B cell (primary cell): ENCODE measurements around the gene SHISA7. TPM values are rescaled to one million over a fixed set of nuclear protein-coding genes. Genes with fewer than 3 reads are reported as not detected.

Source experiments
- ATAC-seq: fragments of 200-7000 bp; cut with Tn5 transposase; one replicate; pipeline ENCODE4 v1.10.0; 2021; ENCODE audit warnings: low read depth, mild to moderate bottlenecking, moderate number of reproducible peaks, moderate library complexity
- CTCF ChIA-PET: fragments of 350-600 bp; sonication (Branson Sonifier 250); formaldehyde crosslinking; loops from one replicate; lab custom pipeline; 2021; ENCODE audit warnings: antibody characterized with exemption, inconsistent platforms; lab: Charles Lee
- POLR2A ChIA-PET: fragments of 350-600 bp; sonication (Branson Sonifier 250); formaldehyde crosslinking; loops from one replicate; lab custom pipeline; 2021; ENCODE audit warnings: antibody characterized with exemption; lab: Charles Lee
- DNase-seq: peaks from one replicate; pipeline ENCODE4 v3.0.0; 2013
- H2AFZ ChIP-seq: 2 replicates; pipeline ENCODE4 v1.6.1; 2012; ENCODE audit warnings: mild to moderate bottlenecking, low read depth, low read length; ENCODE audit not compliant: insufficient read depth, poor library complexity, severe bottlenecking
- H3K27ac ChIP-seq, 2 donors: 1 replicate in 1 of 2; 2 replicates in 1 of 2; pipeline ENCODE4 v1.5.1; 2012 to 2013; ENCODE audit warnings: low read length in 2 of 2, mild to moderate bottlenecking in 2 of 2, moderate library complexity in 1 of 2
- H3K27me3 ChIP-seq, 4 experiments: fragments of 200-600 bp in 1 of 4; sonication (generic) in 1 of 4; replicated peaks in 1 of 4; 1 replicate in 2 of 4; 2 replicates in 2 of 4; pipeline versions ENCODE4 v1.6.1 to v1.7.0; 2013 to 2016; ENCODE audit warnings: low read length in 3 of 4, mild to moderate bottlenecking in 2 of 4, mixed read lengths in 1 of 4, moderate library complexity in 1 of 4; ENCODE audit not compliant: insufficient read depth in 4 of 4, control insufficient read depth in 3 of 4; ENCODE audit errors: control extremely low read depth in 1 of 4
- H3K36me3 ChIP-seq, 2 experiments: replicated peaks in 1 of 2; 1 replicate in 1 of 2; 2 replicates in 1 of 2; pipeline versions ENCODE4 v1.6.1 to v1.7.1; 2013; ENCODE audit warnings: low read length in 1 of 2; ENCODE audit not compliant: insufficient read depth in 2 of 2, control insufficient read depth in 1 of 2; ENCODE audit errors: control extremely low read depth in 1 of 2, extremely low read depth in 1 of 2
- H3K4me1 ChIP-seq, 2 donors: fragments of 200-600 bp in 1 of 2; sonication (generic) in 1 of 2; 1 replicate in 1 of 2; 2 replicates in 1 of 2; pipeline versions ENCODE4 v1.5.1 to v1.6.1; 2013 to 2017; ENCODE audit warnings: low read length in 2 of 2; ENCODE audit not compliant: control insufficient read depth in 2 of 2, insufficient read depth in 2 of 2
- H3K4me2 ChIP-seq: replicated peaks from 2 replicates; pipeline ENCODE3; 2012; ENCODE audit warnings: mild to moderate bottlenecking, low read depth, low read length; ENCODE audit not compliant: poor library complexity, severe bottlenecking
- H3K4me3 ChIP-seq, 5 experiments: fragments of 200-600 bp in 1 of 5; sonication (generic) in 1 of 5; 1 replicate in 3 of 5; 2 replicates in 2 of 5; pipeline versions ENCODE4 v1.5.1 to v1.7.0; 2011 to 2016; ENCODE audit warnings: low read length in 4 of 5, mild to moderate bottlenecking in 4 of 5, low read depth in 2 of 5, control low read depth in 1 of 5, moderate library complexity in 1 of 5; ENCODE audit not compliant: insufficient read depth in 1 of 5; ENCODE audit errors: control extremely low read depth in 1 of 5, extremely low read depth in 1 of 5
- H3K79me2 ChIP-seq: fragments of 200-600 bp; sonication (generic); one replicate; pipeline ENCODE4 v1.6.0; 2016; ENCODE audit warnings: low read length; ENCODE audit not compliant: control insufficient read depth, insufficient read depth
- H3K9ac ChIP-seq: fragments of 200-600 bp; sonication (generic); 2 replicates; pipeline ENCODE4 v1.6.1; 2017; ENCODE audit warnings: mild to moderate bottlenecking, low read length, moderate library complexity
- H3K9me3 ChIP-seq, 3 donors: one replicate each; pipeline versions ENCODE4 v1.6.1 to v1.7.1; 2013; ENCODE audit warnings: low read length in 2 of 3; ENCODE audit not compliant: control insufficient read depth in 2 of 3, insufficient read depth in 1 of 3; ENCODE audit errors: control extremely low read depth in 1 of 3
- H4K20me1 ChIP-seq: 2 replicates; pipeline ENCODE4 v1.6.0; 2012; ENCODE audit warnings: mild to moderate bottlenecking, low read length; ENCODE audit not compliant: insufficient read depth, control insufficient read depth, poor library complexity, severe bottlenecking
- H3K27ac Mint-ChIP-seq: one replicate; pipeline ENCODE4 v1.8.0; 2021; ENCODE audit warnings: mixed read lengths
- H3K27me3 Mint-ChIP-seq: one replicate; pipeline ENCODE4 v1.8.0; 2021; ENCODE audit warnings: mixed read lengths
- H3K4me1 Mint-ChIP-seq: one replicate; pipeline ENCODE4 v1.8.0; 2021; ENCODE audit warnings: mixed read lengths
- H3K4me3 Mint-ChIP-seq: one replicate; pipeline ENCODE4 v1.8.0; 2021; ENCODE audit warnings: mixed read lengths
- H3K9me3 Mint-ChIP-seq: one replicate; pipeline ENCODE4 v1.8.0; 2022; ENCODE audit warnings: mixed read lengths; ENCODE audit not compliant: insufficient read depth
- CTCF ChIP-seq: fragments of 200-600 bp; IDR thresholded peaks from one replicate; pipeline ENCODE4 v1.8.0; 2022; ENCODE audit warnings: antibody characterized with exemption, mild to moderate bottlenecking
- EZH2 ChIP-seq: IDR thresholded peaks from 2 replicates; pipeline ENCODE4 v1.6.1; 2012; ENCODE audit warnings: borderline replicate concordance, low read depth, mild to moderate bottlenecking, moderate library complexity, low read length; ENCODE audit not compliant: insufficient read depth, poor library complexity, severe bottlenecking
- WGBS: methylation state at CpG from one replicate; pipeline ENCODE4 v1.1.5; 2013; ENCODE audit warnings: missing lambda C conversion rate; ENCODE audit not compliant: insufficient coverage; 5-methylcytosine and 5-hydroxymethylcytosine counted together
- intact Hi-C: fragments of 100-400 bp; cut with micrococcal nuclease; formaldehyde crosslinking; loops from one replicate; pipeline ENCODE4 v1.10.0; 2022
- polyA plus RNA-seq: library from polyadenylated mRNA; depleted of rRNA; stranded (reverse); fragments of >200 nt; gene quantifications from 2 replicates; pipeline ENCODE4 v1.2.3, GENCODE V29; 2012
- total RNA-seq, 2 donors: library from RNA; stranded (reverse); fragments of 120-200 nt in 1 of 2; gene quantifications; 1 replicate in 1 of 2; 2 replicates in 1 of 2; pipeline versions ENCODE4 v1.2.3 to v1.2.4, GENCODE V29; 2013 to 2022

SHISA7 gene
- total and polyA plus RNA-seq, 2 donors (not counting 1 experiment from before 2014, with no cell fraction given), result 0.06 TPM; not detected in 1

GRCh38 chr19:55379174-55379573 lies 63.9 kb downstream of the SHISA7 start:
- Mint-ChIP-seq H3K4me3 (no peak overlapping the region), H3K9me3 (no peaks in the 10 kb centered on the region), H3K4me1 (peaks cover 10% of the 10 kb centered on the region), H3K27ac (no peak overlapping the region), H3K27me3 (peaks cover 5% of the 10 kb centered on the region)
- TF ChIP-seq EZH2, result no peak
- no peak for TF ChIP-seq CTCF
- Histone ChIP-seq H4K20me1 (peaks cover 6% of the 10 kb centered on the region), H2AFZ (no peak overlapping the region), H3K9ac (no peak overlapping the region), H3K9me3 (no peaks in the 10 kb centered on the region), H3K27ac (no peak overlapping the region), H3K36me3 (no peaks in the 10 kb centered on the region), H3K4me3 (no peak overlapping the region), H3K4me2 (no peak overlapping the region), H3K4me1 (peaks cover 6 to 11% of the 10 kb centered on the region in 2 donors), H3K79me2 (peaks cover 11% of the 10 kb centered on the region), H3K27me3 (peaks cover 0 to 23% (median 10%) of the 10 kb centered on the region in 4 experiments)
- intact Hi-C loops, result no loop called here
- ATAC-seq (no peak), DNase-seq (no peak)
- ChIA-PET POLR2A (interaction anchor here (0.6 kb wide), 1 partner anchor 248 kb away, joined by 6 read pairs; no protein-coding TSS in a partner anchor), CTCF (no interaction called here)
- WGBS, result 89% methylated on average over 9 of the region's 11 CpGs

Other genes with a start within 250 kb of the SHISA7 start
Only the 30 nearest of the 31 such genes appear.
- gene TMEM86B, start 214.5 kb downstream of the SHISA7 start, total RNA-seq, result 19.4 and 20.7 TPM in 2 replicates
- gene TMEM86B, start 214.5 kb downstream of the SHISA7 start, polyA plus RNA-seq, result 13.6 and 14.5 TPM in 2 replicates
- 193 and 195 TPM in 2 replicates for gene PPP6R1, start 184.3 kb downstream of the SHISA7 start, total RNA-seq
- gene PPP6R1, start 184.3 kb downstream of the SHISA7 start, polyA plus RNA-seq, result 122 and 125 TPM in 2 replicates
- 15.6 and 18.2 TPM in 2 replicates for gene HSPBP1, start 163.2 kb downstream of the SHISA7 start, total RNA-seq
- gene HSPBP1, start 163.2 kb downstream of the SHISA7 start, polyA plus RNA-seq, result 18.9 and 19.0 TPM in 2 replicates
- 0.94 and 1.7 TPM in 2 replicates for gene BRSK1, start 159.3 kb downstream of the SHISA7 start, total RNA-seq
- gene BRSK1, start 159.3 kb downstream of the SHISA7 start, polyA plus RNA-seq, result 1.4 and 4.0 TPM in 2 replicates
- not detected in 2 replicates for gene TMEM150B, start 118.0 kb downstream of the SHISA7 start, total RNA-seq
- gene TMEM150B, start 118.0 kb downstream of the SHISA7 start, polyA plus RNA-seq, result 1.4 TPM in 1 of 2 replicates, not detected in the other
- gene KMT5C, start 103.4 kb downstream of the SHISA7 start, total RNA-seq, result 19.6 and 22.2 TPM in 2 replicates
- 23.6 and 37.8 TPM in 2 replicates for gene KMT5C, start 103.4 kb downstream of the SHISA7 start, polyA plus RNA-seq
- gene COX6B2, start 88.6 kb downstream of the SHISA7 start, total RNA-seq, result not detected in 2 replicates
- gene COX6B2, start 88.6 kb downstream of the SHISA7 start, polyA plus RNA-seq, result 0.07 TPM in 1 of 2 replicates, not detected in the other
- gene GARIN5B, start 80.0 kb downstream of the SHISA7 start, total RNA-seq, result not detected in 2 replicates
- gene GARIN5B, start 80.0 kb downstream of the SHISA7 start, polyA plus RNA-seq, result not detected in 2 replicates
- not detected in 2 replicates for gene IL11, start 72.8 kb downstream of the SHISA7 start, total RNA-seq
- 0.13 TPM in 1 of 2 replicates, not detected in the other for gene IL11, start 72.8 kb downstream of the SHISA7 start, polyA plus RNA-seq
- not detected in 2 replicates for gene TMEM190, start 66.5 kb downstream of the SHISA7 start, total RNA-seq
- gene TMEM190, start 66.5 kb downstream of the SHISA7 start, polyA plus RNA-seq, result not detected in 2 replicates
- 4.3 and 4.7 TPM in 2 replicates for gene TMEM238, start 59.0 kb downstream of the SHISA7 start, total RNA-seq
- gene TMEM238, start 59.0 kb downstream of the SHISA7 start, polyA plus RNA-seq, result 0.76 and 2.7 TPM in 2 replicates
- 2,397 and 2,578 TPM in 2 replicates for gene RPL28, start 57.4 kb downstream of the SHISA7 start, total RNA-seq
- 4,661 and 8,441 TPM in 2 replicates for gene RPL28, start 57.4 kb downstream of the SHISA7 start, polyA plus RNA-seq
- gene UBE2S, start 35.5 kb downstream of the SHISA7 start, total RNA-seq, result 20.6 and 29.0 TPM in 2 replicates
- 50.0 and 72.7 TPM in 2 replicates for gene UBE2S, start 35.5 kb downstream of the SHISA7 start, polyA plus RNA-seq
- 10.0 and 11.1 TPM in 2 replicates for gene ISOC2, start 18.3 kb upstream of the SHISA7 start, total RNA-seq
- gene ISOC2, start 18.3 kb upstream of the SHISA7 start, polyA plus RNA-seq, result 13.5 and 27.6 TPM in 2 replicates
- not detected in 2 replicates for gene C19orf85, start 21.5 kb upstream of the SHISA7 start, total RNA-seq
- gene C19orf85, start 21.5 kb upstream of the SHISA7 start, polyA plus RNA-seq, result not detected in 2 replicates
- 13.3 and 15.5 TPM in 2 replicates for gene ZNF628, start 33.3 kb upstream of the SHISA7 start, total RNA-seq
- gene ZNF628, start 33.3 kb upstream of the SHISA7 start, polyA plus RNA-seq, result 18.3 and 28.6 TPM in 2 replicates
- gene NAT14, start 41.9 kb upstream of the SHISA7 start, total RNA-seq, result 10.7 and 12.6 TPM in 2 replicates
- 15.1 and 23.2 TPM in 2 replicates for gene NAT14, start 41.9 kb upstream of the SHISA7 start, polyA plus RNA-seq
- 0.44 and 0.58 TPM in 2 replicates for gene SSC5D, start 45.1 kb upstream of the SHISA7 start, total RNA-seq
- 0.22 and 0.46 TPM in 2 replicates for gene SSC5D, start 45.1 kb upstream of the SHISA7 start, polyA plus RNA-seq
- gene SBK2, start 93.8 kb upstream of the SHISA7 start, total RNA-seq, result not detected in 2 replicates
- gene SBK2, start 93.8 kb upstream of the SHISA7 start, polyA plus RNA-seq, result not detected in 2 replicates
- not detected in 2 replicates for gene SBK3, start 102.2 kb upstream of the SHISA7 start, total RNA-seq
- not detected in 2 replicates for gene SBK3, start 102.2 kb upstream of the SHISA7 start, polyA plus RNA-seq
- gene ZNF579, start 137.5 kb upstream of the SHISA7 start, total RNA-seq, result 10.3 and 10.8 TPM in 2 replicates
- gene ZNF579, start 137.5 kb upstream of the SHISA7 start, polyA plus RNA-seq, result 3.7 and 6.7 TPM in 2 replicates
- 21.4 and 26.4 TPM in 2 replicates for gene FIZ1, start 156.2 kb upstream of the SHISA7 start, total RNA-seq
- gene FIZ1, start 156.2 kb upstream of the SHISA7 start, polyA plus RNA-seq, result 7.4 and 8.0 TPM in 2 replicates
- 21.2 and 23.8 TPM in 2 replicates for gene ZNF524, start 157.0 kb upstream of the SHISA7 start, total RNA-seq
- 18.0 and 27.4 TPM in 2 replicates for gene ZNF524, start 157.0 kb upstream of the SHISA7 start, polyA plus RNA-seq
- 22.7 TPM in 2 replicates for gene ZNF865, start 162.3 kb upstream of the SHISA7 start, total RNA-seq
- gene ZNF865, start 162.3 kb upstream of the SHISA7 start, polyA plus RNA-seq, result 9.9 and 11.3 TPM in 2 replicates
- 9.7 and 11.5 TPM in 2 replicates for gene ZNF784, start 181.3 kb upstream of the SHISA7 start, total RNA-seq
- 9.2 and 13.3 TPM in 2 replicates for gene ZNF784, start 181.3 kb upstream of the SHISA7 start, polyA plus RNA-seq
- gene ZNF580, start 197.7 kb upstream of the SHISA7 start, total RNA-seq, result 101 and 126 TPM in 2 replicates
- gene ZNF580, start 197.7 kb upstream of the SHISA7 start, polyA plus RNA-seq, result 69.8 and 105 TPM in 2 replicates
- gene ZNF581, start 200.3 kb upstream of the SHISA7 start, total RNA-seq, result 47.3 and 51.3 TPM in 2 replicates
- 38.6 and 48.2 TPM in 2 replicates for gene ZNF581, start 200.3 kb upstream of the SHISA7 start, polyA plus RNA-seq
- 25.2 and 28.3 TPM in 2 replicates for gene CCDC106, start 204.9 kb upstream of the SHISA7 start, total RNA-seq
- 52.1 and 54.5 TPM in 2 replicates for gene CCDC106, start 204.9 kb upstream of the SHISA7 start, polyA plus RNA-seq
- 275 and 278 TPM in 2 replicates for gene U2AF2, start 211.7 kb upstream of the SHISA7 start, total RNA-seq
- 275 and 300 TPM in 2 replicates for gene U2AF2, start 211.7 kb upstream of the SHISA7 start, polyA plus RNA-seq
- gene EPN1, start 231.9 kb upstream of the SHISA7 start, total RNA-seq, result 63.8 and 63.9 TPM in 2 replicates
- 52.3 and 54.4 TPM in 2 replicates for gene EPN1, start 231.9 kb upstream of the SHISA7 start, polyA plus RNA-seq